Left lung (tissue), 10 donors: ENCODE data around the gene PDPN. TPM values are rescaled to one million over a fixed set of nuclear protein-coding genes. Genes with fewer than 3 reads are reported as not detected.

ENCODE experiments used
- ATAC-seq: fragments of 200-7000 bp; cut with Tn5 transposase; one replicate; pipeline ENCODE4 v1.9.1; 2020; ENCODE audit warnings: moderate library complexity
- DNase-seq, 4 donors: peaks; one replicate each; pipeline ENCODE4 v3.0.0-alpha.2; 2013 to 2020
- H3K27ac ChIP-seq, 2 donors: fragments of 200-600 bp; sonication (generic) in 1 of 2; one replicate each; pipeline versions ENCODE4 v1.5.0 to v1.8.0; 2020 to 2021
- H3K27me3 ChIP-seq, 2 donors: fragments of 200-600 bp; sonication (generic) in 1 of 2; one replicate each; pipeline versions ENCODE4 v1.5.0 to v1.8.0; 2020 to 2021
- H3K36me3 ChIP-seq, 2 donors: fragments of 200-600 bp; sonication (generic) in 1 of 2; one replicate each; pipeline versions ENCODE4 v1.5.0 to v1.8.0; 2020 to 2021
- H3K4me1 ChIP-seq, 2 donors: fragments of 200-600 bp; one replicate each; pipeline ENCODE4 v1.8.0; 2021
- H3K4me3 ChIP-seq, 2 donors: fragments of 200-600 bp; sonication (generic) in 1 of 2; one replicate each; pipeline versions ENCODE4 v1.5.0 to v1.8.0; 2020 to 2021; ENCODE audit warnings: mild to moderate bottlenecking in 1 of 2
- H3K9me3 ChIP-seq, 2 donors: fragments of 200-600 bp; sonication (generic) in 1 of 2; one replicate each; pipeline versions ENCODE4 v1.5.0 to v1.8.0; 2020 to 2021
- CTCF ChIP-seq, 2 donors: fragments of 200-600 bp; sonication (generic) in 1 of 2; IDR thresholded peaks; one replicate each; pipeline versions ENCODE4 v1.5.0 to v1.8.0; 2021; ENCODE audit warnings: antibody characterized with exemption in 2 of 2
- intact Hi-C, 2 donors: fragments of 100-400 bp; cut with DNase I; formaldehyde crosslinking; loops; one replicate each; pipeline versions ENCODE4 v1.11.2 to v1.14.2; 2022
- polyA plus RNA-seq, 6 donors: library from polyadenylated mRNA; unstranded; fragments of 120-200 nt; gene quantifications; one replicate each; pipeline ENCODE4 v1.2.1, GENCODE V29; 2013; ENCODE audit not compliant: insufficient read length in 6 of 6
- total RNA-seq, 2 donors: library from RNA; stranded (reverse); fragmentation: NEBNext Ultra II Directional; extraction: Animal tissue kit (Norgen Biotek cat#: 25700); gene quantifications; one replicate each; pipeline ENCODE4 v1.2.1, GENCODE V29; 2021
- donor health status: DM: no; HTN: yes; CAD: no.
- donor health status: DM: no; HTN: no; CAD: no.

The PDPN gene
- total and polyA plus RNA-seq, 8 donors: 23.6 to 57.6 (median 46.3) TPM

- no peaks in the 10 kb centered on the region for H3K9me3 ChIP-seq
- H3K27me3 ChIP-seq: peaks cover 0 to 5% of the 10 kb centered on the region in 2 donors
- DNase-seq: peak in 1 of 4 donors; percentile 49
- no peak for TF ChIP-seq CTCF (IDR thresholded peaks at IDR 0.05)
- peaks cover 3 to 7% of the 10 kb centered on the region in 2 donors for H3K4me1 ChIP-seq
- H3K4me3 ChIP-seq: no peak overlapping the region
- H3K36me3 ChIP-seq: no peaks in the 10 kb centered on the region
- peak overlapping the region; percentile 69 to 71 for H3K27ac ChIP-seq
- peak; percentile 79 for ATAC-seq
- intact Hi-C loops: no loop called here
Observed at GRCh38 chr1:13593511-13594131, 10.0 kb downstream of the PDPN start.

- peaks cover 3 to 7% of the 10 kb centered on the region in 2 donors for H3K4me1 ChIP-seq
- no peaks in the 10 kb centered on the region for H3K9me3 ChIP-seq
- TF ChIP-seq CTCF (IDR thresholded peaks at IDR 0.05): no peak
- no peaks in the 10 kb centered on the region for H3K36me3 ChIP-seq
- DNase-seq: no peak
- ATAC-seq: no peak
- no peak overlapping the region for H3K4me3 ChIP-seq
- intact Hi-C loops: no loop called here
- no peak overlapping the region for H3K27ac ChIP-seq
- no peaks in the 10 kb centered on the region for H3K27me3 ChIP-seq
Observed at GRCh38 chr1:13595411-13595810, 11.8 kb downstream of the PDPN start.

- DNase-seq (no peak), ATAC-seq (no peak)
- Histone ChIP-seq H3K4me3 (no peak overlapping the region), H3K27me3 (no peaks in the 10 kb centered on the region), H3K27ac (no peak overlapping the region), H3K4me1 (peaks cover 3 to 7% of the 10 kb centered on the region in 2 donors), H3K9me3 (no peaks in the 10 kb centered on the region), H3K36me3 (no peaks in the 10 kb centered on the region)
- intact Hi-C loops: no loop called here
- TF ChIP-seq CTCF (IDR thresholded peaks at IDR 0.05): no peak
Observed at GRCh38 chr1:13597166-13597565, 13.5 kb downstream of the PDPN start.

- Histone ChIP-seq H3K4me3 (no peak overlapping the region), H3K27me3 (peaks cover 0 to 3% of the 10 kb centered on the region in 2 donors), H3K27ac (peak overlapping the region in 1 of 2 donors; percentile 44), H3K36me3 (no peaks in the 10 kb centered on the region), H3K9me3 (no peaks in the 10 kb centered on the region), H3K4me1 (peaks cover 4% of the 10 kb centered on the region in 2 donors)
- DNase-seq: peak in 2 of 4 donors; percentile 41 to 64
- no peak for TF ChIP-seq CTCF (IDR thresholded peaks at IDR 0.05)
- intact Hi-C loops: no loop called here
- peak; percentile 71 for ATAC-seq
Observed at GRCh38 chr1:13600762-13601453, 17.3 kb downstream of the PDPN start.

DNA sequence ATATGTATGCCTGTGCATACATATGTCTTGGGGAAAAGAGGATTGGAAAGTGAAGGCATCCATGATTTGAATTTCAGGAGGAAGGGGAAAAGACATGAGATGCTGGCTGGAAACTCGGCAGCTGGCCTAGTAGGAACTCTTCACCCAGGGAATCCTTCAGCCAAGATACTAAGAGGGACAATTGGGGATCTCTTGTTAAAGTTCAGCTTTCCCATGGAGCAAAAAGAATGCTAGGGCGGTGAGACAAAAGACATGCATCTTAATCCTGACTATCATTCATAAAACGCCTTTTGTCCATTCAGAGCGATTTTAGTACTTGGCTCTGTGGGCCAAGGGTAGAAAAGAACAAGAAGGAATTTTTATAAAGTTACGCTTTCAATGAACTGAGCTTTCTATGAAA lies 20.5 kb downstream of the PDPN start:
- peaks cover 4% of the 10 kb centered on the region in 2 donors for H3K4me1 ChIP-seq
- intact Hi-C loops: no loop called here
- peaks cover 0 to 24% of the 10 kb centered on the region in 2 donors for H3K27me3 ChIP-seq
- peak overlapping the region in 1 of 2 donors; percentile 39 for H3K27ac ChIP-seq
- no peaks in the 10 kb centered on the region for H3K36me3 ChIP-seq
- no peaks in the 10 kb centered on the region for H3K9me3 ChIP-seq
- ATAC-seq (no peak), DNase-seq (no peak)
- TF ChIP-seq CTCF (IDR thresholded peaks at IDR 0.05): no peak
- H3K4me3 ChIP-seq: no peak overlapping the region
